IPS-18c (cell line): Measurements from ENCODE around the gene NCAPG2.

Experiments used
- H3K4me3 ChIP-seq: 2 replicates; pipeline ENCODE4 v1.7.0; 2013; ENCODE audit warnings: low read depth, mild to moderate bottlenecking, low read length, moderate library complexity; ENCODE audit not compliant: insufficient read depth
- H3K9me3 ChIP-seq: one replicate; pipeline ENCODE4 v1.6.1; 2013; ENCODE audit warnings: mild to moderate bottlenecking, low read length, moderate library complexity; ENCODE audit not compliant: control insufficient read depth, insufficient read depth

The NCAPG2 gene

GRCh38 chr7:158603773-158604755, 100.5 kb downstream of the NCAPG2 start:
- H3K4me3 ChIP-seq, result no peak overlapping the region
- peaks cover 2% of the 10 kb centered on the region for H3K9me3 ChIP-seq

- Histone ChIP-seq H3K4me3 (no peak overlapping the region), H3K9me3 (peaks cover 2% of the 10 kb centered on the region)
Measured at GRCh38 chr7:158602905-158603772, 101.5 kb downstream of the NCAPG2 start.

- peaks cover 2% of the 10 kb centered on the region for H3K9me3 ChIP-seq
- H3K4me3 ChIP-seq, result no peak overlapping the region
Measured at GRCh38 chr7:158602041-158602440, 102.6 kb downstream of the NCAPG2 start.

DNA sequence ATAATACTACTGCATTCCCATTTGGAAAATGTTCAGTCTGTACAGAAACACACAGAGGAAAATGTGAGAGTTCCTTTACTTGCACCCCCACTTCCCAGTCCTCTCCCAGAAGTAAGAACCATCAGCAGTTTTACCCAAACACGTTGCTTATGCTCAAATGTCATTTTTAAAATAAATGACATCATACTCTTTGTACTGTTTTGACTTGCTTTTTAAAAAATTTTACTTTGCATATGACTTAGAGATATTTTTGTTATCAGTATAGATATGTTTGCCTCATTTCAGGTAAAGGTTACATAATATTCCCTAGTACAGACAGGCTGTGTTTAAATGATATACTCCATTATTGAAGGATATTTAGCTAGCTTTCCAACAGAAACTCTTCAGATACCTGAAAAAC, 103.5 kb downstream of the NCAPG2 start:
- H3K4me3 ChIP-seq, result no peak overlapping the region

DNA sequence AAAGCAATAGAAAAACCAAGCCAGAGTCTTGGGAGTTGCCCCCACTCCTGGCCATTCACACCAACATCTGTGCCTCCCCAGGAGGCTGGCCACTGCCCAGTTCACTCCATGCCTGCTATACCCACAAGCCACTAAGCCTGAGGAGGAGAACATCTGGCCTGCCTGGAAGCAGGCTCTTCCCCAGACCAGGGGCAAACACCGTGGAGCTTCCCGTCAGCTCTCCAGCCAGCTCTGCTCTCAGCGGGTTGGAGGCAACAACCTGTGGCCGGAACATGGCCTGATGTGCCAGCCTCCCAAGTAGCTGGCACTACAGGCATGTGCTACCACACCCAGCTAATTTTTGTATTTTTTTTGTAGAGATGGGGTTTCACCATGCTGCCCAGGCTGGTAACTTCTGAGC, 107.9 kb downstream of the NCAPG2 start:
- H3K4me3 ChIP-seq, result no peak overlapping the region

More for the DNA sequence above, 103.5 kb downstream of the NCAPG2 start:
- peaks cover 6% of the 10 kb centered on the region for H3K9me3 ChIP-seq

DNA sequence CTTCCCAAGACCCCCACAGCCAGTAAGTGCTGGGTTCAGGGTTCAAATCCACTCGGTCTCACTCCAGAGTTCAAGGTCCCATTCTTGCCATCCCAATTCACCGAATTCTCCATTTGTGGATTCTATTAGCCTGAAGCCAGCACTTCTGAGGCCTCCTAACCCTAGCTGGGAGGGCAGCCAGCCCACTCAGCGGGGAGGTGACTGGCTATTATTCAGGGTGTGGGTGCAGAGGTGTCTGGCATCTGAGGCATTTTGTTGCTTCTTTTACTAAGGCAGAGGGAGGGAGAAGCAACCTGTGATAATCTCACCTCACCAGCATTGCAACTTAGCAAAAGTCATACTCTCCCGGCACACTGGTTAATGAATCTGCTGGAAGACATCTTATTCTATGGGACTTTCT, 108.3 kb downstream of the NCAPG2 start:
- H3K4me3 ChIP-seq, result no peak overlapping the region
- peaks cover 8% of the 10 kb centered on the region for H3K9me3 ChIP-seq

More for the DNA sequence above, 107.9 kb downstream of the NCAPG2 start:
- H3K9me3 ChIP-seq, result peaks cover 8% of the 10 kb centered on the region

GRCh38 chr7:158595068-158595467, 109.5 kb downstream of the NCAPG2 start:
- peak overlapping the region; percentile 0; the same call in 1 of the 2 replicates for H3K4me3 ChIP-seq
- peaks cover 8% of the 10 kb centered on the region for H3K9me3 ChIP-seq

- Histone ChIP-seq H3K4me3 (no peak overlapping the region), H3K9me3 (peaks cover 8% of the 10 kb centered on the region)
Measured at GRCh38 chr7:158592541-158592940, 112.1 kb downstream of the NCAPG2 start.

- no peak overlapping the region for H3K4me3 ChIP-seq
- H3K9me3 ChIP-seq, result peaks cover 8% of the 10 kb centered on the region
Measured at GRCh38 chr7:158591944-158592343, 112.7 kb downstream of the NCAPG2 start.

DNA sequence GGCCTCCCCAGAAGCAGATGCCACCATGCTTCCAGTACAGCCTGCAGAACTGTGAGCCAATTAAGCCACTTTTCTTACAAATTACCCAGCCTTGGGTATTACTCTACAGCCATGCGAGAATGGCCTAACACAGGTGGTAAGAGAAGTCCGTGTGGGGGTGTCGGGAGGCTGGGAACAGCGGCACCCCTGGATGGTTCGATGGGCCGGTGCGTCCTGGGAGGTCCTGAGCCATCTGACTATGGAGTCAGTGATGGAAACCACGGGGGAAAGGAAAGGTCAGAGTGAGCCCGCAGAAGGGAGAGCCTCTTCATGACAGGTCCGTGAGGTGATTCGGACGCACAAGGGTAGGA, 114.4 kb downstream of the NCAPG2 start:
- peaks cover 3% of the 10 kb centered on the region for H3K9me3 ChIP-seq

GRCh38 chr7:158589653-158590052, 115.0 kb downstream of the NCAPG2 start:
- H3K4me3 ChIP-seq, result no peak overlapping the region
- no peaks in the 10 kb centered on the region for H3K9me3 ChIP-seq

More for the DNA sequence above, 114.4 kb downstream of the NCAPG2 start:
- no peak overlapping the region for H3K4me3 ChIP-seq

DNA sequence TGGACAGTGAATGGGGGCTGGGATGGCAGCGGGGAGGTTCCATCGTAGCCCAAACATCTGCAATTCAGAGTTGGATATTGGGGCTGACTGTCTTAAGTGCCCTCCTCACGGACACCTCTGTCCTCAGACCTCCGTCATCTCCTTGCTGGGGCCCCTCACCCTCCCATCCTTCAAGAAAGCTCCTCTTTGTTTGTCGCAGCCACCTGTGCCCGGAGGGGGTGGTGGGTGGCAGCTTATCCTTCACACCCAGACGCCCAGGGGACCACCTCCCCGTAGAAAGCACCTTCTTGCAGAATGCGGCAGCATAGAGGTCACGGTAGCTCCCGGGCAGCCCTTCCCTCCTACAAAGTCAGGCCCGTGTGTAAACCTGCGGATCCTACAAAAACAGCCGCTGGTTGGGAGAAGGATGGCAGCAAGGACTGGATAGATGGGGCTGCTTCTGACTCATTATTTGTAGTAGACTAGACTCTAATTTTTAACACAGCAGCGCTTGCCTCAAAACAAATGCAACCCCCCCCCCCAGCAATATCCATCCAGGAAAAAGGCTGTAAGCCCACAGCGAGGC, 115.6 kb downstream of the NCAPG2 start:
- no peak overlapping the region; the same call in 1 of the 2 replicates for H3K4me3 ChIP-seq
- H3K9me3 ChIP-seq, result no peaks in the 10 kb centered on the region

DNA sequence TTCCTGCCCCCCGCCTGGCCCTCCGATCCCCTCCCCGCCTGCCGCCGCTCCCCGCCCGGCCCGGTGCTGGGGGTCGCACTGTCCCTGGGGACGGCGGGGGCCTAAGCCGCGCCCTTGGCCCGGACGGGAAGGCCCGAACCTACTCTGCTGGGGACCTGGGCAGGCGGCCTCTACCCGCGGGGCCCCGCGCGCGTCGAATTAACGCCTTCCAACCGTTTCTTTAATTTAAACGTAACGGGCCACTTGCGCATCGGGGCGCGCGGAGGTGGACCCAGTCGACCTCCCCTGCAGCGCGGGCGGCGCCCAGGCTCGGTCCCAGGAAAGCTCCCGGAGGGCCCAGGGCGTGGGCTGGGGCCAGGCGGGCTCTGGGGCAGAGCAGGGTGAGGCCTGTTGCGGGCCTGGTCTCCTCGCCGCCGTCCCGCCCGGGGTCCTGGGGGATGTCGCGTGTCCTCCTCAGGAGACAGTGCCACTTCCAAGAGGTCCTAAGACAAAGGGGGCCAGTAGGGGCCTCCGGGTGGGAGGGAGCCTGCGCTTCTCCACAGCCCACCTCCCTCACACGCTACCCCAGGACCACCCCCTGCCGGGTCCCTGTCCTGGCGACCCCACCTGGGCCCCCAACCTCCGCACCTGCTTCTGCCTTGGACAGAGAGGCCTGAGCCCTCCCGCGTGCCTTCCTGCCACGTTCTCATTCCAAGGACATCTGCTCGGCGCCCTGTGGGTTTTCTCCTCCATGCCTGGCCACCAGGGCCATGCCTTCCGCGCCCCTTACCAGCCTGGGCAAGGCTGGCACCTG, 116.3 kb downstream of the NCAPG2 start:
- H3K9me3 ChIP-seq, result no peaks in the 10 kb centered on the region
- peak overlapping the region; percentile 36 for H3K4me3 ChIP-seq

DNA sequence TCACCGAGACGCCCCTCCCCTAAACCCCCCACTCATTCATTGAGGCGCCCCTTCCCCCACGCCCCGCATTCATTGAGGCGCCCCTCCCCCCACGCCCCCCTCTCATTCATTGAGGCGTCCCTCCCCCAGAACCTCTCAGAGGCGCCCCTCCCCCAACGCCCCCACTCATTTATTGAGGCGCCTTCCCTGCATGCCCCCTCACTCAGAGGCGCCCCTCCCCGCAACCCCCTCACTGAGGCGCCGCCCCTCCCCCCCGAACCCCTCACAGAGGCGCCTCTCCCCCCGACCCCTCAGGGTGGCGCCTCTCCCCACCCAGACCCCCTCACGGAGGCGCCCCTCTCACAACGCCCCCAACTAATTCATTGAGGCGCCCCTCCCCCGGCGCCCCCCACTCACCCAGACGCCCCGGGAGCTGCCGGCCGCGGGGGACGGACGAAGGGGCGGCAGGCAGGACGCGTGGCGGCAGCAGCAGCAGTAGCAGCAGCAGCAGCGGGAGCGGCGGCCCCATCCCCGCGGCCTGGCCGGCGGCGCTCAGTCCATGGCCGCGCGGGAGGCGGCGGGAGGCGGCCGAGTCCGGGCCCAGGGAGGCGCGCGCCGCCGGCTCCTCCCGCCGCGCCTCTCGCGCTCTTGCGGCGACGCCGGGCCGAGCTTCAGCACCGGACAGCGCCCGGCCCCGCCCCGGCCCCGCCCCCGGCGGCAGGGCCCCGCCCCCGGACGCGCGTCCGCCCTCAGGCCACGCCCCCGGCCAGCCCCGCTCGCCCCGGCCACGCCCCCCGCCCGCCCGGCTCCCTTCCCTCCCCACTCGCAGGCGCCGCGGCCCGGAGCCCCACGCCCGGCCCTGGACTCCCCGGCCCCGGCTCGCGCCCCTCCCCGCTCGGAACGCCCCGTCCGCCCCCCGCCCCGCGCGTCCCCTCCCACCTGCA, 117.2 kb downstream of the NCAPG2 start, which contains the start of gene PTPRN2:
Gene PTPRN2 (minus strand): TSS at position 662 of the 923 bp plus-strand sequence.
- no peaks in the 10 kb centered on the region for H3K9me3 ChIP-seq
- H3K4me3 ChIP-seq, result peak within 1 kb of the TSS; percentile 36

DNA sequence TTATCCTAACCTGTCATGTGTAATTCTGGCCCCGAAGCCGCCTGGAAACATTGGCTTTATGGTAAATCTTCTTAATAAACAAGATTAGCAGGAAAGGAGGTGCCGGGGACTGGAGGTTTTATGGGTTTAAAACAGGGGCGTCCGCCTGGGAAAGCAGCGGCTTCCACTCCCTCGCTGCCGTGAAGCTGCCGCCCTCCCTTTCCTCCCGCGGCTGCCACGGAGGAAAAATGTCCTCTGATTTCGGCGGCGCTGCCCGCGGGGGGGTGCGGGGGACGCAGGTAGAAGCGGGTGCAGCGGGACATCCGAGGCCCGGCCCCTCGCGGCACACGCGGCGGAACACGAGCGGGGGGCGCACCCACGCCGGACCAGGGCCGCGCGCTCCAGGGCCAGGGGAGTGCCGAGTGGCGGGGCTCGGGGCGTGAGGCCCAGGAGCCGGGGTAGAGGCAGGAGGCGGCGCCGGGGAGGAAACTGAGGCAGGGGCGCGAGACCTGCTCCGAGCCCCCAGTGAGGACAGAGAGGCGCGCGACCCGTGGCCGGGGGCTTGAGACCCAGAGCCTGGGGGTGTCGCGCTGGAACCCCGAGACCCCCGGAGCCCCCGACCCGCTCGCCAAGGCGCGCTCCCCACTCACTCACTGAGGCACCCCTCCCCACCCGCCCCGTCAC, 118.0 kb downstream of the NCAPG2 start:
- Histone ChIP-seq H3K9me3 (no peaks in the 10 kb centered on the region), H3K4me3 (peak overlapping the region; percentile 36)
